Colonic mucosa (tissue), 4 donors: ENCODE measurements around the gene YBX3. TPM values are rescaled to one million over a fixed set of nuclear protein-coding genes. Genes with fewer than 3 reads are reported as not detected.

ENCODE experiments used
- DNase-seq: peaks from one replicate; pipeline ENCODE4 v3.0.0-alpha.2; 2020
- H3K27ac ChIP-seq: fragments of 200-600 bp; one replicate; pipeline ENCODE4 v1.8.0; 2021
- H3K27me3 ChIP-seq: fragments of 200-600 bp; one replicate; pipeline ENCODE4 v1.8.0; 2021
- H3K36me3 ChIP-seq: fragments of 200-600 bp; one replicate; pipeline ENCODE4 v1.8.0; 2021
- H3K4me1 ChIP-seq: fragments of 200-600 bp; one replicate; pipeline ENCODE4 v1.8.0; 2021; ENCODE audit warnings: mild to moderate bottlenecking
- H3K4me3 ChIP-seq: fragments of 200-600 bp; one replicate; pipeline ENCODE4 v1.8.0; 2021
- H3K9ac ChIP-seq, 2 donors: one replicate each; pipeline ENCODE4 v1.7.0; 2013; ENCODE audit warnings: control low read depth in 2 of 2, low read depth in 2 of 2, low read length in 2 of 2
- H3K9me3 ChIP-seq: fragments of 200-600 bp; one replicate; pipeline ENCODE4 v1.8.0; 2021
- intact Hi-C: fragments of 100-400 bp; cut with DNase I; formaldehyde crosslinking; loops from one replicate; pipeline ENCODE4 v1.14.1; 2022
- total RNA-seq, 2 donors: library from RNA; stranded (reverse); fragmentation: NEBNext Ultra II Directional in 1 of 2; extraction: Animal tissue kit (Norgen Biotek cat#: 25700) in 1 of 2; gene quantifications; one replicate each; pipeline ENCODE4 v1.2.1, GENCODE V29; 2021
- TF ChIP-seq, protein P1 (sequence below): fragments of 200-600 bp; IDR thresholded peaks from one replicate; pipeline ENCODE4 v1.8.0; 2022; ENCODE audit warnings: antibody characterized with exemption, mild to moderate bottlenecking
- donor health status: healthy.
- donor health status: DM: no; HTN: no; CAD: no.
- donor health status: DM: no; HTN: no; CAD: no.

The YBX3 gene
- total RNA-seq, 2 donors from 2014 or later: 162 to 166 TPM

GRCh38 chr12:10717410-10717809, 5.7 kb downstream of the YBX3 start:
- peaks cover 5% of the 10 kb centered on the region for H3K4me1 ChIP-seq
- no peaks in the 10 kb centered on the region for H3K9me3 ChIP-seq
- no peak for DNase-seq
- intact Hi-C loops: no loop called here
- H3K4me3 ChIP-seq: no peak overlapping the region
- peak overlapping the region; percentile 60 for H3K27ac ChIP-seq
- H3K27me3 ChIP-seq: no peaks in the 10 kb centered on the region
- H3K36me3 ChIP-seq: no peaks in the 10 kb centered on the region
- H3K9ac ChIP-seq: no peak overlapping the region
- TF ChIP-seq, protein P1, sequence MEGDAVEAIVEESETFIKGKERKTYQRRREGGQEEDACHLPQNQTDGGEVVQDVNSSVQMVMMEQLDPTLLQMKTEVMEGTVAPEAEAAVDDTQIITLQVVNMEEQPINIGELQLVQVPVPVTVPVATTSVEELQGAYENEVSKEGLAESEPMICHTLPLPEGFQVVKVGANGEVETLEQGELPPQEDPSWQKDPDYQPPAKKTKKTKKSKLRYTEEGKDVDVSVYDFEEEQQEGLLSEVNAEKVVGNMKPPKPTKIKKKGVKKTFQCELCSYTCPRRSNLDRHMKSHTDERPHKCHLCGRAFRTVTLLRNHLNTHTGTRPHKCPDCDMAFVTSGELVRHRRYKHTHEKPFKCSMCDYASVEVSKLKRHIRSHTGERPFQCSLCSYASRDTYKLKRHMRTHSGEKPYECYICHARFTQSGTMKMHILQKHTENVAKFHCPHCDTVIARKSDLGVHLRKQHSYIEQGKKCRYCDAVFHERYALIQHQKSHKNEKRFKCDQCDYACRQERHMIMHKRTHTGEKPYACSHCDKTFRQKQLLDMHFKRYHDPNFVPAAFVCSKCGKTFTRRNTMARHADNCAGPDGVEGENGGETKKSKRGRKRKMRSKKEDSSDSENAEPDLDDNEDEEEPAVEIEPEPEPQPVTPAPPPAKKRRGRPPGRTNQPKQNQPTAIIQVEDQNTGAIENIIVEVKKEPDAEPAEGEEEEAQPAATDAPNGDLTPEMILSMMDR: no peak

DNA sequence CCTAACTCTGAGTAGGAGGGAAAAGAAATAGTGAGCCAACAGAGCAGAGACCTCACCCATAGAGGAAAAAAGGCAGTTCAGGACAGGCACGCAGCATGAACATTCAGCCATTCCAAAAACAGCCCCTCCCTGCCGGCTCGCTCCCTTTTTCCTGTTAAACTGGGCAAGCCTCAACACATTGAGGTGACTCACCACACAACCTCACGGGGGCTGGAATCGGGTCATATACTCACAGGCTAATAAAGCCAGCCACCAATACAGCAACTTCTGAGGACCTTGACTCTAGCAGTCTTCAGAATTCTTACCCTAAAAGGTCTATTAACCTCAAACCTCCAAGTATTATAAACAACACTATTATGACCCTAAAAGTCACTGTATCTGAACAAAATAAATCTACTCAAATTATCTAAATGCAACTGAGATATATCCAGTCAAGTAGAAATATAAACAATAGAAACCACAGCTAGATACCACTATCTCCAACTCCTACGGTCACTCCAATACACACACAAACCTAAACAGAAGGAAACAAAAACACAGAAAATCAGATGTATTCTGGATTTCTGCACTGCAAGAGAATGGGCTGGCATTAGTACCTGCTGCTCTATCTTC, 6.3 kb downstream of the YBX3 start:
- peak; percentile 88 for DNase-seq
- intact Hi-C loops: no loop called here
- Histone ChIP-seq H3K9me3 (no peaks in the 10 kb centered on the region), H3K4me3 (no peak overlapping the region), H3K27me3 (no peaks in the 10 kb centered on the region), H3K27ac (peak overlapping the region; percentile 60), H3K9ac (no peak overlapping the region), H3K4me1 (peaks cover 5% of the 10 kb centered on the region), H3K36me3 (no peaks in the 10 kb centered on the region)
- TF ChIP-seq, protein P1: no peak

- intact Hi-C loops: no loop called here
- H3K27me3 ChIP-seq: no peaks in the 10 kb centered on the region
- no peak overlapping the region for H3K4me3 ChIP-seq
- H3K27ac ChIP-seq: peak overlapping the region; percentile 60
- no peaks in the 10 kb centered on the region for H3K9me3 ChIP-seq
- no peak overlapping the region for H3K9ac ChIP-seq
- TF ChIP-seq, protein P1: no peak
- H3K4me1 ChIP-seq: peaks cover 5% of the 10 kb centered on the region
- no peak for DNase-seq
- H3K36me3 ChIP-seq: no peaks in the 10 kb centered on the region
These were observed 6.8 kb downstream of the YBX3 start for GRCh38 chr12:10716277-10716676.

DNA sequence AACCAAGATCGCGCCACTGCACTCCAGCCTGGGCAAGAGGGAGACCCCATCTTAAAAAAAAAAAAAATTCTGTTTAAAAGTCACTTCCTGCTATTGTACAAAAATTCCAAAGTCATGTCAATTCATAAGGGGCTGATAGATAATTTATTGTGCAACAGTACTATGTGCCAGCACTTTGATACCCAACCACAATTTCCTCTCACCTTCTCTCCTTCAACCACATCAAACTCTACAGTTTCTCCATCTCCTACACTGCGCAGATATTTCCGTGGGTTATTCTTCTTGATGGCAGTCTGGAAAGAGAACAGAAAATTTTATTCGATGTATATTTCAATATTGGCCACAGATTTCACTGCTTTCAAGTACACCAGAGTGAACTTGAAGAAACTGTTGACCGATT, 7.6 kb downstream of the YBX3 start:
- Histone ChIP-seq H3K4me1 (no peaks in the 10 kb centered on the region), H3K36me3 (peaks cover under 1% of the 10 kb centered on the region), H3K4me3 (no peak overlapping the region), H3K27me3 (no peaks in the 10 kb centered on the region), H3K27ac (no peak overlapping the region), H3K9ac (no peak overlapping the region), H3K9me3 (no peaks in the 10 kb centered on the region)
- TF ChIP-seq, protein P1: no peak
- no peak for DNase-seq
- intact Hi-C loops: no loop called here

DNA sequence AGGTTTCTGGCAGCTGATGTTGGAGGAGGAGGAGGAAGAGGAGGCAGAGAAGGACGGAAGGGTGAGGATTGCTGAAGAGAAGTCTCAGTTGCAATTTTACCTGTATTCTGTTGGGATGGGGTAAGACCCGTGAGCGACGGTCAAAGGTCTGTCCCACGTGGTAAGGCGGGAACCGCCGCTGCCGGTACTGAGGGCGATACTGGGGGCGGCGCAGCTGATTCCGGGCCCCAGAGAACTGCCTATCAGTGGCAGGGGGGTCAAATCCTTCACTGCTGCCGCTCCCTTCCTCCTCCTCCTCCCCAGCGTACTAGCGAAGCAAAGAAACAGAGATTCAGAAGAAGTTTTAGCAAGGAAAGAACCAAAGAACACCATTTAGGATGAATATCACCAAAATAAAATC, 13.3 kb downstream of the YBX3 start:
- Histone ChIP-seq H3K9me3 (no peaks in the 10 kb centered on the region), H3K27me3 (no peaks in the 10 kb centered on the region), H3K4me3 (no peak overlapping the region), H3K9ac (no peak overlapping the region), H3K36me3 (peaks cover 22% of the 10 kb centered on the region), H3K27ac (no peak overlapping the region), H3K4me1 (no peaks in the 10 kb centered on the region)
- intact Hi-C loops: no loop called here
- TF ChIP-seq, protein P1: no peak
- no peak for DNase-seq
